Esophagus mucosa (tissue), 1 donor: Measurements from ENCODE around the gene HSFX1. TPM values are rescaled to one million over a fixed set of nuclear protein-coding genes. Genes with fewer than 3 reads are reported as not detected.
"Not testable (repeated sequence)": the region's sequence is repeated elsewhere in the genome, so short reads cannot be mapped to it uniquely, and the experiment has no call there.

Source experiments
- ATAC-seq: fragments of 200-7000 bp; cut with Tn5 transposase; one replicate; pipeline ENCODE4 v1.9.1; 2020
- total RNA-seq: library from RNA; stranded (reverse); gene quantifications from one replicate; pipeline ENCODE4 v1.2.4, GENCODE V29; 2023
- donor health status: DM: yes; HTN: yes; CAD: no.

HSFX1 gene, protein sequence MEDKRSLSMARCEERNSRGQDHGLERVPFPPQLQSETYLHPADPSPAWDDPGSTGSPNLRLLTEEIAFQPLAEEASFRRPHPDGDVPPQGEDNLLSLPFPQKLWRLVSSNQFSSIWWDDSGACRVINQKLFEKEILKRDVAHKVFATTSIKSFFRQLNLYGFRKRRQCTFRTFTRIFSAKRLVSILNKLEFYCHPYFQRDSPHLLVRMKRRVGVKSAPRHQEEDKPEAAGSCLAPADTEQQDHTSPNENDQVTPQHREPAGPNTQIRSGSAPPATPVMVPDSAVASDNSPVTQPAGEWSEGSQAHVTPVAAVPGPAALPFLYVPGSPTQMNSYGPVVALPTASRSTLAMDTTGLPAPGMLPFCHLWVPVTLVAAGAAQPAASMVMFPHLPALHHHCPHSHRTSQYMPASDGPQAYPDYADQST
- total RNA-seq: 0.32 TPM

DNA sequence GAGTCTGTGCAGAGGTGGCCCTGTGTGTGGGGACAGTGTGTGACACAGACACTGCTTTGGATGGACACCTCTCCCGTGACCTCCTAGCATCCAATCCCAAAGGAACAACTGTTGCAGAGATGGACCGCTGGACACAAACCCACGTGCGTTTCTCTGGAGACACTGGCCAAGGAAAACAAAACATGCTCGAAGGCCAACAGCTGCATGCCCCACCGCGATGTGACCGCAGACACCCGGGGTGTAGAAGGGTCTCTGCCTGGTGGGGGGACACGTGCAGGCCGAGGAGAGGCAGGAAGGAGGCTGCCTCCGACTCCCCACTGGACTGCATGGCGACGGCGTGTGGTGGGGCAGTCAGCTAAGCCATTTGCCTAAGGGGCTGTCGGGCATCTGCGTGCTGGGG lies at the start of gene HSFX1:
Gene HSFX1 (plus strand): TSS at position 301 of the 400 bp plus-strand sequence. CDS start 614 bp downstream, outside the sequence.
- ATAC-seq: not testable (repeated sequence)

DNA sequence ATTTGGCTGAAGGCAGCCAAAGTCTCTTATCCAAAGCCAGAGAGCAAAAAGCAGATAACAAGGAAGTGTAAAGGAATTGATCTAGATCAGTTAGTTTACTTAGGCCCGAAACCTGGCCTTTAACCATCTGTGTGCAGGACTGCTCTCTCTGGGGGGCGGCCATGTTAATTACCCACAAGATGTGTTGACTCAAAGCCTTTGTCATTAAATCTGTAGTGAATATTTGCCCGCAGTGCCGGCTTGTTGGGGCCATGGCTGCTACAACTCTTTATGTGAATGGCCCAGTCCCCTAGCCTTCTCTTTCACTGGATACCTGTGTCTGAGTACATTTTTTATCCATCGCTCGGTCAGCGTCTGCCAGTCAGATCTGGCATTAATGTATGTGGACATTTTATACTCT lies 46.6 kb upstream of the HSFX1 start:
- ATAC-seq: not testable (repeated sequence)

DNA sequence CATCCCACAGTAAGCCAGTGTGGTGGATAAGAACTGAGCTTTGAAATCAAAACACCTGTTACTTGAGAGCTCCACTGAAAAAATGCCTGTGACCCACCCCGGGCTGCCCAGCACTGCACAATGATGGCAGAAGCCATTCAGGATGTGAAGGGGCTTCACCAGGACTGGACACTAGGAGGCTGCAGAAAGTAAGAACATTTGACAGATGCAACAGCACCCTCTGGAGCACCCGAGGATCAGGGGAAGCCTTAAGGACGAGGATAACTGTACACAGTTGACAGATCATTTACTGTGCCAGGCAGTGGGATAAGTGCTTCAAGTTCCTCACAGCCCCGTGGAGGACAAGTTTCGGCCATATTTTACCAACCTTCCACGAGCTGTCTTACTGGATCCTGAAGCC lies 31.6 kb upstream of the HSFX1 start:
- ATAC-seq: peak; percentile 26

DNA sequence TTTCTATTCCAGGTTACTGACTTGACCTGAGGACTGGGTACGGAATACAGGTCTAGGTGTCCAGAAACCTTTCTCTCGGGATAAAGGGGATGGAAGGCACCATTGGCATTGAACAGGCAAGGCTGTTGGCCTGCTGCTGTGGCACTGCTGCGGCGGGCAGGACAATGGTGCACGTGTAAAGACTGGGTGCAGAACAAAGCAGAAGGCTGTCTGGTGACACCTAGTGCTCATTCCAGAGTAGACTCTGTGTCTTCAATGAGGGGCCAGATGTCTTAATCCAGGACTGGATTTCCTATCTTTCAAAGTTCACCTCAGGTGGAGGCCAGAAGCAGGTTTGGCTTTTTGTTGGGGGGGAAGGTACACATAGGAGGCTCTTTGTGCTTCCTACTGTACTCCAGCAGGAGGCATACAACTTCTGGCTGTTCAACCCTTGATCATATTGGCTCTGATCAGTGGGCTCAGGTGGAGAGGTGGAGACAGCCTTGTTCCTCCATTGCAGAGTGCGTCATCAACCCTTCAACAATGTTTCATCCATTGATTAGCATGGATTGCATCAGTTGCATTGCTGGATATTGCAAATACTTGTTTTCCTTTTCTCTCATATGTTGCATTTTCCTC lies 27.4 kb upstream of the HSFX1 start:
- peak; percentile 48 for ATAC-seq

DNA sequence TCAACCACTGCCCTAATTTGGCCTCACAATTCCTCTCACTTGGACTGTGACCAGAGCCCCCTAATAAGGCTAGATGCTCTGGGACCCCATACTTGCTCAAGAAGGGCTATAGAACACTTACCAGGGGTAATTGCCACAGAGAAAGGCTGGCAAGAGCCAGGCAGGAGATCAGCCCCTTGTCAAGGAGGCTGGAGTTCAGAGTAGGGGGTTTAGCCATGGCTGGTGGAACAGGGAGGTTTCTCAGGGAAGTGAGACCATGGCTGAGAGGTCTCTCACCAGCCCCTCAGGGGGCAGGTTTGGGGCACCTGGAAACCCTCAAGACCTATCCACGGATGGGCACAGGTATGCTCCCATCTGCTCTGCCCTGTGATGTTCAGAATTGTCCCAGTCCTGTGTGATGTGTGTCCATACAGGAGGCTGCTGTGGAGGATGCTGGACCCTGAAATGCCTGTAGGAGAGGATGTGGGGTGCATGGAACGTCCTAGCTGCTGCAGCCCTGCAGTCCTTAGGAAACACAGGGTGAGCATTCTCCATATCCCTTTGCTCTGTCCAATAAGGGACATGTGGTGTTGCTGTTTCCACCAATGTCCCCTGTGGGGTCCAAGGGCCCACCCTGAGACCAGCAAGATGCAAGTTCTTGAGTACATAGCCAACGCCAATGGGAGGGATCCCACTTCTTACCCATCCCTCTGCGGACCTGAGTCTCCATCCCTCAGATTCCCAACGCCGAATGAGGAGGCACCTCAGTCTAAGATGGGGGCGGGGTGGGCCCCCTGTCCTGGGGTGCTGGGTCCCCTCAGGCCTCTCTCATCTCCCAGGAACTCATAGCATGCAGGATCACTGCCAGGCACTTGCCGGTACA lies 16.4 kb upstream of the HSFX1 start:
- ATAC-seq: no peak

DNA sequence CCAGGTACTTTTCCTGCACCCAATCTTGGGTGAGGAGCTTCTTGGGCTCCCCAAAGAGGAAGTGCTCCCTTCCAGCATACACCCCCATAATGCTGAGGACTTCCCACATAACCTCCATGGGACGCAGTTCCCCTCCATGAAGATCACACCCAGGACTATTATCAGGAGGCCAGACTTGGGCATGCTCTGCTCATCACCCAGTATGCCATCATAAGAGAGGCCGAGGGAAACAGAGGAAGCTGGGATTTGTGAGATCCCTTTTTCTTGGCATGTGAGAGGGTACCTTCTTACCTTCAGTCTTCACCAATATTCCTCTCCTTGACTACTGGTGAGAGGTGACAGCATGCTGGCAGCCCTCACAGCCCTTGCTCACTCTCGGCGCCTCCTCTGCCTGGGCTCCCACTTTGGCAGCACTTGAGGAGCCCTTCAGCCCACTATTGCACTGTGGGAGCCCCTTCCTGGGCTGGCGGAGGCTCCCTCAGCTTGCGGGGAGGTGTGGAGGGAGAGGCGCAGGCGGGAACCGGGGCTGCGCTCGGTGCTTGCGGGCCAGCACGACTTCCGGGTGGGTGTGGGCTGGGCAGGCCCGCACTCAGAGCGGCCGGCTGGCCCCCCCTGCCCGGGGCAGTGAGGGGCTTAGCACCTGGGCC lies 15.7 kb upstream of the HSFX1 start:
- ATAC-seq: no peak

DNA sequence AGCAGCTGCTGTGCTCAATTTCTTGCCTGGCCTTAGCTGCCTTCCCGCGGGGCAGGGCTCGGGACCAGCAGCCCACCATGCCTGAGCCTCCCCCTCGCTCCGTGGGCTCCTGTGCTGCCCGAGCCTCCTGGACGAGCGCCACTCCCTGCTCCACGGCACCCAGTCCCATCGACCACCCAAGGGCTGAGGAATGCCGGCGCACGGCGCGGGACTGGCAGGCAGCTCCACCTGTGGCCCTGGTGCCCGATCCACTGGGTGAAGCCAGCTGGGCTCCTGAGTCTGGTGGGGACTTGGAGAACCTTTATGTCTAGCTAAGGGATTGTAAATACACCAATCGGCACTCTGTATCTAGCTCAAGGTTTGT lies 15.2 kb upstream of the HSFX1 start:
- ATAC-seq: not testable (repeated sequence)

DNA sequence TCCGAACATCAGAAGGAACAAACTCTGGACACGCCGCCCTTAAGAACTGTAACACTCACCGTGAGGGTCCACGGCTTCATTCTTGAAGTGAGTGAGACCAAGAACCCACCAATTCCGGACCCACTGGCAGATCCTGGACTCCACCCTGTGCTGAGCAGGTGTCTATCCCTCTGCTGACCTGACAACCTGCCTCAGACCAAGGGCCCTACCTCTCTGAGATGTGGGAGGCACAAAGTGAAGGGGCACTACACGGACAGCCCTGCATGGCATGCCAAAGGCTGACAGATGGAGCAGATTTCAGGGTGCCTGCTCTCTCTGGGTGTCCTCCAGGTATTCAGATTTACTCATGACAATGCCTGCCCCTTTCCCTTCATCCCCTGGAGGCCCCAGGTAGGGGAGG lies 14.0 kb upstream of the HSFX1 start:
- no peak for ATAC-seq

DNA sequence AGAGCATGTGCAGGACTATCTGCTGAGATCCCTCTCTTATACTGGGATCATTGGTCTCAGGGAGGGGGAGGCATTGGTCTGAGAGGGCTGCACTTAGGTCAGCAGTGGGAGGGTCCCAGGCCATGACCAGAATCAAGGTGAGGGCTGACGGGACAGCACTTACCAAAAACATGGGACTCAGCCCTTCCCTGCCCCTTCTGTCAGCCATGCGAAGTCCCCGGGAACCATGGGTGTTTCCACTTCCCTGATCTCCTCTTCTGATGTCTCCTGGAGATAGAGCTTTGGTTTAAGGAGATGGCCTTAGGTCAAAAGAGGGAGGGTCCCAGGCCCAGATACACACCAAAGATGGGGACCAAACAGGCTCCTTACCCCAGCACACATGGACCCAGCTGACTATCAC lies 12.9 kb upstream of the HSFX1 start:
- no peak for ATAC-seq

DNA sequence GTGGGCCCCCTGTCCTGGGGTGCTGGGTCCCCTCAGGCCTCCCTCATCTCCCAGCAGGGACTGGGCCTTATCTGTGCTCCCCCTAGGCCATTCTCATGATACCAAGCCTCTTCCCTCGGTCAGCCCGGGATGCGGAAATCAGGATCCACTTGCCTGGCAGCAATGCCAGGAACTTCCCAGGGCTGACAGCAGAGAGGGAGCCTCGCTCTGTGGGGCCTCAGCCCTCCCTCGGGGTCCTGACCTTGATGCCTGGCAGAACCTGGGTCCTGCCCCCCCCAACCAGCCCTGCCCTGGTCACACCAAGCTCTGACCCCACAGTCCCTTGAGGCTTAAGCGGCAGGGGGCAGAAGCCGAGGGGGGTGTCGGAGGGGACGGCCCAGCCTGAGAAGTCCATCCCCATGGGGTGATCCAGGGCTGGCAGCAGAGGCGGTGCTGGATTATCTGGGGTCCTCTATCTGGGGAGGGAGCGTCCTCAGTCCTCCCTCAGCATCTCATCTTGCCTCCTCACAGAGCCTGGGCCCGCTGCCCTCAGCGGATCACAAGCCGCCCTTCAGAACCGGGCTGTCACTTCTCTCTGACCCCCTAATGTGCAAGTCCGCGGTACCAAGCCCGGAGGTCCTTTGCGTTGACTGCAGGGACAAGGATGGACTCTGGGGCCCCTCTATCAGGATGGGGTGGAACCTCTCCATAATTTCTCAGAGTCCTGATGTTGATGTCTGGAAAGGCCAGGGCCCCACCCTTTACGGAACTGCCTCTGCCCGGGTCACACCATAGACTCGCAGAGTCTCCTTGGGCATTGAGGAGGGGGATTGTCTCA lies 11.8 kb upstream of the HSFX1 start:
- not testable (repeated sequence) for ATAC-seq

DNA sequence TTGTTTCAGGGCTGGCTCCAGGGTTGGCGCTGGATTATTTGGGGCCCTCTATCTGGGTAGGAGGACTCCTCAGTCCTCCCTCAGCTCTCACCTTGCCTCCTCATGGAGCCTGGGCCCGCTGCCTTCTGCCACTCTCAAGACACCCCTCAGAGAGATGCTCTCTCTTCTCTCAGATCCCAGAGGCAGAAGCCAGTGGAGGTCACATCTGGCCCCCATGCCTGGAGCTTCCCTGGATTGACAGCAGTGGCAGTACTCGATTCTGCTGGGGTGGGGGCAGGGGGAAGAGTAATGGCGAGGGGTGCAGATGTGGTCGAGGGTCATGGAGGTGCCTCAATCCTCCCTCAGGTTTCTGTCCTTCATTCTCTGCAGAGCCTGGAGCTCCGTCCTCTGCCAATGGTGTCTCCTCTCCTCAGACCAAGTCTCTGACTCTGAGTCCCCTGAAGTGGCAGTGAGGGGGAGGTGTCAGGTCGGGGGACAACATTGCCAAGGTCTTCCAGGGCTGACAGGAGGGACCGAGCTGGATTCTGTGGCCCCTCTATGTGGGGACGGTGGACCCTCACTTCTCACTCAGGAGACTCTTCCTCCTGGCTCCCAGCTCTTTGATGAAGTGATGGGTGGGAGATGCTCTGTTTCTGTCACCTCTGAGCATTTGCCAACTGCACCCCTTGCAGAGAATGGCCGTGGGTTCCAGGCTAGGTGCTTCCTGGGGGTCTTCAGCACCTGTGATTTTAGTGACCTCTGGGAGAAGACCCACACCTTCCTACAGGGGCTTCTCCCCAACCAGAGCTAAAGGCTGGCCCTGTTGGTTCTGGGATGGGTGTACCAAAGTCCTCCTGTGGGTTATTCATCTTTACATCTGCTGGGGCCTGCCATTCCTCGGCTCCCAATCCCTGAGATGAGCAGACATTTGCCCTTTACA lies 10.9 kb upstream of the HSFX1 start:
- ATAC-seq: no peak

DNA sequence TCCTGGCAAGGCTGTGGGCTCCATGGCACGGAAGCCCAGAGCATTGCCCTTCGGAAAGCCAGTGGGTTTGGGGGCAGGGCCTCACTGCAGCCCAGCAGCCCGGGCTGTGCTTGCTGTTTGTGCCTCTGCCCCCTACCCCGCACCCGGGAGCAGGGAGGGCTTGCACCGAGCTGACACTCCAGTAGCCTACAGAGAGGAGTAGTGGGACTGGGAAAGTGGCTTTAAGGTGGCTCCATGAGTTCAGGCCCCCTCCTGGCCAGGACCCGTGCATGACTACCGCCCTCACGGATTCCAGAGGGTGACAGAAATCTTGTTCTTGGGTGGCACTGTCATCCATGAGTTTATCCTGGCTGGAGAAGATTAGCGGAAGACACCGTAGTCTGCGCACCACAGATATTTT lies 3.5 kb upstream of the HSFX1 start:
- ATAC-seq: not testable (repeated sequence)

DNA sequence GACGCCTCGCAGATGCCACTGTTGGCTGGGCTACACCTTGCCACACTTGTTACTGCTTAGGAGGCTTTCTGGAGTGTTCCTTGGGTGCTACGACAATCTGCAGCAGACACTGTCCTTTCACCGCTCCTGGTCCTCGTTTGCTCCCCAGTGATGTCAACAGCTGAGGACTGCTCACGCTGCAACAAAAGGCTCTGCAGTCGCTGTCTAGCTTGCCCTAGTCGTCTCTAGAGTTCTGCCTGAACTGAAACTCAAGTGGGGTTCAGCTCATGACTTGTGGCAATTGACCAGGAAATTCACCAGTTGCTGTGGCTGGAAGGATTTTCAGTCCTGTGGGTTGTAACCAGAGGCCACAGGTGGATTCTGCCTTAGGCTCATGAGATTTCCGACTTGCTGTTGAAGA lies 842 bp upstream of the HSFX1 start:
- ATAC-seq: not testable (repeated sequence)

DNA sequence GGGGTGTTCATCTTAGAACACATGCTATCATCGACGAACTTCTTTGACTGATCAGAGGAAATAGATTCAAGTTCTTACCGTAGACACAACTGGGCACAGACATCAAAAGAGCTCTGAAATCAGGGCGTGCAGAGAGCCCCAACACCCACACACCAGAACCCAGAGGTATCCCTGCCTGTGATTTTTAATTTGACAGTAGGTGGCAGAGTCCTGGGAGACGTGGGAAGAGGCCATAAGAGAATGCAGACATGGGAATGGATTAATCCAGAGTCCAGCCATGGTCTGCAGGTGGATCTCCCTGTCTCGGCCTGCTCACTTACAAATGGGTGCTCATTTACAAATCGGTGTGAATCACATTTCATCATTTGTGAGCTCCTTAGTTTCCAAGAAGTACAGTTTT lies 4.1 kb downstream of the HSFX1 start:
- not testable (repeated sequence) for ATAC-seq

DNA sequence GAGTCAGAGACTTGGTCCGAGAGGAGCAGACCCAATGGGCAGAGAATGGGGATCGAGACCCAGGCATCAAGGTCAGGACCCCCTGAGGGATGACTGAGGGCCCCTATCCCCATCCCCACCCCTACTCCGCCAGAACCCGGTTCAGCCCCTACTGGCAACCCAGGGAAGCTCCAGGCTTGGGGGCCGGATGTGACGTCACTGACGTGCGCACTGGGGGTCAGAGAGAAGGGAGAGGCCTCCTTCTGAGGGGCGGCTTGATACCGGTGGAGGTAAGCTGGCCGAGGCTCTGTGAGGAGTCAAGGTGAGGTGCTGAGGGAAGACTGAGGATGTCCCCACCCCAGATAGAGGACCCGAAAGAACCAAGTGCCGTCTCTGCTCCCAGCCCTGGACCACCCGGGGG lies 7.9 kb downstream of the HSFX1 start, which contains the start of gene MAGEA9:
Gene MAGEA9 (plus strand): TSS at position 204 of the 400 bp plus-strand sequence. CDS start 4,281 bp downstream, outside the sequence.
- ATAC-seq: not testable (repeated sequence)

DNA sequence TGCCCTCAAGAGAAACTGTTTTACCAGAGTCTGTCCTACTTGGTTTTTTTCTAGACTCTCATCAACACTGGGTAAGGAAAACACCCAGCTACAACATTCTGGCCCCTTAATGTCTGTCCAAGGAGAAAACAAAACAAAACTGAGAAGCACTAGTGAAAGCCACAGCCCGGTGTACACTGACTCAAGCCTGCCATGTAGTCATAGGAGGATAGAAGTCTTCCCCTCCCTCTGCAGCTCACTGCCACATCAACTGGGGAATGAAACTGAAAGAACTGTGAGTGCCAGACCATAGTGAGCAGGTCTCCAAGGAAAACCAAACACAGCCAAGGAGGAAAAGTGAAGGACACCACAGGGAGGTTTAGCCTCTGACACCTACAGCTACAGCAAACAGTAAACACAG lies 21.7 kb downstream of the HSFX1 start:
- not testable (repeated sequence) for ATAC-seq

DNA sequence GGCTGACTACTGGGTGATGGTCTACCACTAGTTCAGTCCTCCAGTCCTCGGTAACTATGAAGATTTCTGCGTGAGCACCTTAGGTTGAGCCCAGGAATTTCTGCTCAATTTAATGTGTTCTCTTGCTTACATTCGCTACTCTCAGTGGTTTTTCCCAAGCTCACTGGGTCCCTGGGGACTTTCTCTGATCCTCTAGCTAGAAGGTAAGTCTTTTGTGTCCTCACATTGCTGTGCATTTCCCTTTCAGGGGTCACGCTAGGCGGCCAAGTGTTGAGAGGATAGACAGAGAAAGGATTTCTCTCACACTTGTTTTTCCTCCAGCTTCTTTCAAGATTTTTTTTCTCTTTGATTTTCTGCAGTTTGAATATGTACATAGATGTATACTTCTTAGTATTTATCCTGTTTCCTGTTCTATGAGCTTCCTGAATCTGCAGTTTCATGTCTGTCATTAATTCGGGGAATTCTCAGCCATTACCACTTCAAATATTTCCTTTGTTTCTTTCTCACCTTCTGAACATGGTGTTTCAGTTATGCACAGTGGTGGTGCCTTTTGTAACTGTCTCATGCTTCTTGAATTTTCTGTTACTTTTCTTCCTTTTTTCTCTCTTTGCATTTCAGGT lies 25.3 kb downstream of the HSFX1 start:
- ATAC-seq: no peak

DNA sequence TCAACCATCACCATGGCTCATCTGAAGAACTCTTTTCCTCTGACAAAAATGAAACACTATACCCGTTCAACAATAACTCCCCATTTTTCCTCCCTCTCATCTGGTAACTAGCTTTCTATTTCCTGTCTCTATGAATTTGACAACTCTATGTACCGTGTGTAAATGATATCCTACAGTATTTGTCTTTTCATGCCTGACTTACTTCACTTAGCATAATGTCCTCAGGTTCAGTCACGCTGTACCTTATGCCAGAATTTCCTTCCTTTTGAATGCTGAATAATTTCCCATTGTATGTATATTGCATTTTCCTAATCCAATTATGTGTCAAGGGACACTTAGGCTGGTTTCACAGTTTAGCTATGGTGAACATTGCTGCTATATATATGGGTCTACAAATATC lies 26.1 kb downstream of the HSFX1 start:
- peak; percentile 33 for ATAC-seq

DNA sequence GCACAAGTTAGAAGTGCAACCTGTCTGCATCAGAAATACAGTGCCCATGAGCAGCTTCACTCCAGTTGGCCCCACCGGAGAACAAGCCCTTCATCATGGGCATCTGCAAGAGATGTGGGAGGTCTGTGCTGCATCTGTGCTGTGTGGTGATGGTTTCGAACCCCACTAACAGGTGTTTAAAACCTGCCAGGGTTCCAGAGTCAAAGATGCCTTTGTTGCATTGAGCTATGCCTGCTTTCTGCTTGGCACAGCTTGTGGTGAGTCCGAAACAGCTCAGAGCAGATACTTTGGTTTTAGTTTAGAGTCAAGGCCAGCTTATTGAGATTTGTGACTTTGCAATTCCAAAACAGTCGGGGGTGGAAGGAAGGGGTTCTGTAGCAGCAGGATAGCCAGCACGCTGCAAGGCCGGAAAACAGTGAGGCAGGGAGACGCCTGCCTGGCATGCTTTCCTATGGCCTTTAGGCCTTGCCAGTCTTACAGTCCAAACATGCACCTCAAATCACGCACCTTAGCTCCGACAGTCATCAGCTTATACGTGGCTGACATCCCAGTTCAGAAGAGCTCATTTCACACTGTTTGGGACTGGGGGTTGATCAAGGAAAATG lies 29.7 kb downstream of the HSFX1 start:
- no peak for ATAC-seq

DNA sequence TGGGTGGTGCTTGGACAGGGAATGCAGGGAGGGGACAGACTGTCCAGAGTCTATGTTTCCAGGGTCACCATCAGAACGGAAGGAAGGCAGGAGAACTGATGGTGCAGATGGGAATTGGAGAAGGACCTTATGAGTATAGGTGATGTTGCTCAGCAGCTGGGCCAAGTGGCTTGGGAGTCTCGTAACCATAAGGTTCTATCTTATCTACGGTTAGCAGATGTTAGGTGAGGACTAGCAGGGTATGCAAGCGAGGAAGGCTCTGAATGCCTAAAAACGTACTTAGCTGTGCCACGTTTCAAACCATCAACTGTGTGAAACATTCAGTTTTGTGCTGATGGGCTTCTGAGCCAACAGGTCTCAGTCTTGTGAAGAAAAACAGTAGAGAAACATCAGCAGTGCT lies 30.2 kb downstream of the HSFX1 start:
- ATAC-seq: no peak
